ENCODE data around the gene WDR70. TPM values are rescaled to one million over a fixed set of nuclear protein-coding genes. Genes with fewer than 3 reads are reported as not detected.
"Not testable (repeated sequence)": the region's sequence is repeated elsewhere in the genome, so short reads cannot be mapped to it uniquely, and the experiment has no call there.

Gene WDR70
- total RNA-seq, 2 donors from 2014 or later, result 39.0 to 44.0 TPM

- Mint-ChIP-seq H3K4me3 (no peak overlapping the region), H3K4me1 (ENCODE audit: low read depth) (peaks cover 10% of the 10 kb centered on the region), H3K36me3 (ENCODE audit: insufficient read depth in 2 of 2) (peaks cover 0 to 2% of the 10 kb centered on the region in 2 donors), H3K27ac (no peak overlapping the region), H3K9me3 (peaks cover 0 to 2% of the 10 kb centered on the region in 2 donors), H3K27me3 (ENCODE audit: low read depth) (no peaks in the 10 kb centered on the region)
- ATAC-seq (replicated peaks in 1 of 2) (no peak), DNase-seq (no peak)
Observed at GRCh38 chr5:37570597-37570996, 191.5 kb downstream of the WDR70 start.

- H3K27ac Mint-ChIP-seq, result no peak overlapping the region
- peaks cover 0 to 2% of the 10 kb centered on the region in 2 donors for H3K36me3 Mint-ChIP-seq (ENCODE audit: insufficient read depth in 2 of 2)
- no peak overlapping the region for H3K4me3 Mint-ChIP-seq
- H3K9me3 Mint-ChIP-seq, result peaks cover 0 to 2% of the 10 kb centered on the region in 2 donors
- peaks cover 10% of the 10 kb centered on the region for H3K4me1 Mint-ChIP-seq (ENCODE audit: low read depth)
- DNase-seq, result no peak
- ATAC-seq (replicated peaks in 1 of 2), result no peak
- no peaks in the 10 kb centered on the region for H3K27me3 Mint-ChIP-seq (ENCODE audit: low read depth)
Observed at GRCh38 chr5:37571985-37572384, 192.9 kb downstream of the WDR70 start.

GRCh38 chr5:37575541-37576489 is 196.7 kb downstream of the WDR70 start:
- no peak overlapping the region for H3K27ac Mint-ChIP-seq
- H3K27me3 Mint-ChIP-seq (ENCODE audit: low read depth), result no peaks in the 10 kb centered on the region
- peaks cover 0 to 4% of the 10 kb centered on the region in 2 donors for H3K36me3 Mint-ChIP-seq (ENCODE audit: insufficient read depth in 2 of 2)
- no peak overlapping the region for H3K4me3 Mint-ChIP-seq
- H3K9me3 Mint-ChIP-seq, result no peaks in the 10 kb centered on the region
- no peak for ATAC-seq (replicated peaks in 1 of 2)
- no peak for DNase-seq
- H3K4me1 Mint-ChIP-seq (ENCODE audit: low read depth), result no peaks in the 10 kb centered on the region

GRCh38 chr5:37576552-37576951 is 197.4 kb downstream of the WDR70 start:
- H3K36me3 Mint-ChIP-seq (ENCODE audit: insufficient read depth in 2 of 2), result peaks cover 0 to 4% of the 10 kb centered on the region in 2 donors
- DNase-seq (no peak), ATAC-seq (replicated peaks in 1 of 2) (no peak)
- no peaks in the 10 kb centered on the region for H3K27me3 Mint-ChIP-seq (ENCODE audit: low read depth)
- H3K4me3 Mint-ChIP-seq, result no peak overlapping the region
- H3K4me1 Mint-ChIP-seq (ENCODE audit: low read depth), result no peaks in the 10 kb centered on the region
- H3K9me3 Mint-ChIP-seq, result no peaks in the 10 kb centered on the region
- H3K27ac Mint-ChIP-seq, result no peak overlapping the region

GRCh38 chr5:37578176-37578575 is 199.1 kb downstream of the WDR70 start:
- Mint-ChIP-seq H3K27me3 (ENCODE audit: low read depth) (no peaks in the 10 kb centered on the region), H3K36me3 (ENCODE audit: insufficient read depth in 2 of 2) (peaks cover 0 to 2% of the 10 kb centered on the region in 2 donors), H3K27ac (no peak overlapping the region), H3K9me3 (no peaks in the 10 kb centered on the region), H3K4me1 (ENCODE audit: low read depth) (no peaks in the 10 kb centered on the region), H3K4me3 (no peak overlapping the region)
- no peak for ATAC-seq (replicated peaks in 1 of 2)
- DNase-seq, result no peak

- Mint-ChIP-seq H3K36me3 (ENCODE audit: insufficient read depth in 2 of 2) (peaks cover 0 to 2% of the 10 kb centered on the region in 2 donors), H3K9me3 (no peaks in the 10 kb centered on the region), H3K27me3 (ENCODE audit: low read depth) (no peaks in the 10 kb centered on the region), H3K4me3 (no peak overlapping the region), H3K27ac (no peak overlapping the region), H3K4me1 (ENCODE audit: low read depth) (no peaks in the 10 kb centered on the region)
- ATAC-seq (replicated peaks in 1 of 2), result no peak
- DNase-seq, result no peak
Observed at GRCh38 chr5:37580106-37580505, 201.0 kb downstream of the WDR70 start.

GRCh38 chr5:37582202-37582601 is 203.1 kb downstream of the WDR70 start:
- H3K4me3 Mint-ChIP-seq, result no peak overlapping the region
- H3K27ac Mint-ChIP-seq, result no peak overlapping the region
- peaks cover 0 to 2% of the 10 kb centered on the region in 2 donors for H3K36me3 Mint-ChIP-seq (ENCODE audit: insufficient read depth in 2 of 2)

GRCh38 chr5:37593292-37593691 is 214.2 kb downstream of the WDR70 start:
- H3K27ac Mint-ChIP-seq; H3K4me1 Mint-ChIP-seq (ENCODE audit: low read depth): not testable (repeated sequence)

More at GRCh38 chr5:37582202-37582601, 203.1 kb downstream of the WDR70 start:
- Mint-ChIP-seq H3K9me3 (no peaks in the 10 kb centered on the region), H3K27me3 (ENCODE audit: low read depth) (no peaks in the 10 kb centered on the region), H3K4me1 (ENCODE audit: low read depth) (no peaks in the 10 kb centered on the region)
- DNase-seq (no peak), ATAC-seq (replicated peaks in 1 of 2) (no peak)

GRCh38 chr5:37594864-37595263 is 215.7 kb downstream of the WDR70 start:
- H3K4me1 Mint-ChIP-seq (ENCODE audit: low read depth); H3K9me3 Mint-ChIP-seq; ATAC-seq (replicated peaks in 1 of 2); H3K4me3 Mint-ChIP-seq; H3K27me3 Mint-ChIP-seq (ENCODE audit: low read depth); DNase-seq; H3K27ac Mint-ChIP-seq: not testable (repeated sequence)
- H3K36me3 Mint-ChIP-seq (ENCODE audit: insufficient read depth in 2 of 2), result peaks cover 16 to 24% of the 10 kb centered on the region in 2 donors

More at GRCh38 chr5:37593292-37593691, 214.2 kb downstream of the WDR70 start:
- DNase-seq; H3K27me3 Mint-ChIP-seq (ENCODE audit: low read depth); ATAC-seq (replicated peaks in 1 of 2); H3K4me3 Mint-ChIP-seq; H3K9me3 Mint-ChIP-seq: not testable (repeated sequence)
- H3K36me3 Mint-ChIP-seq (ENCODE audit: insufficient read depth in 2 of 2), result peaks cover 10 to 14% of the 10 kb centered on the region in 2 donors

GRCh38 chr5:37598733-37599132 is 219.6 kb downstream of the WDR70 start:
- Mint-ChIP-seq H3K27ac (no peak overlapping the region), H3K27me3 (ENCODE audit: low read depth) (no peaks in the 10 kb centered on the region), H3K4me3 (no peak overlapping the region), H3K36me3 (ENCODE audit: insufficient read depth in 2 of 2) (peaks cover 14 to 25% of the 10 kb centered on the region in 2 donors), H3K4me1 (ENCODE audit: low read depth) (no peaks in the 10 kb centered on the region), H3K9me3 (peaks cover 2% of the 10 kb centered on the region in 2 donors)
- DNase-seq, result no peak
- no peak for ATAC-seq (replicated peaks in 1 of 2)

GRCh38 chr5:37601163-37601562 is 222.0 kb downstream of the WDR70 start:
- Mint-ChIP-seq H3K27ac (no peak overlapping the region), H3K36me3 (ENCODE audit: insufficient read depth in 2 of 2) (peaks cover 13 to 22% of the 10 kb centered on the region in 2 donors), H3K27me3 (ENCODE audit: low read depth) (no peaks in the 10 kb centered on the region), H3K4me3 (no peak overlapping the region), H3K4me1 (ENCODE audit: low read depth) (no peaks in the 10 kb centered on the region), H3K9me3 (peaks cover 2% of the 10 kb centered on the region in 2 donors)
- ATAC-seq (replicated peaks in 1 of 2) (no peak), DNase-seq (no peak)

- no peak overlapping the region for H3K4me3 Mint-ChIP-seq
- H3K4me1 Mint-ChIP-seq (ENCODE audit: low read depth), result no peaks in the 10 kb centered on the region
- no peaks in the 10 kb centered on the region for H3K27me3 Mint-ChIP-seq (ENCODE audit: low read depth)
- ATAC-seq (replicated peaks in 1 of 2), result no peak
- H3K27ac Mint-ChIP-seq, result no peak overlapping the region
- peaks cover 2% of the 10 kb centered on the region in 2 donors for H3K9me3 Mint-ChIP-seq
- DNase-seq, result no peak
- peaks cover 13 to 22% of the 10 kb centered on the region in 2 donors for H3K36me3 Mint-ChIP-seq (ENCODE audit: insufficient read depth in 2 of 2)
Observed at GRCh38 chr5:37603072-37603471, 224.0 kb downstream of the WDR70 start.

- DNase-seq (no peak), ATAC-seq (replicated peaks in 1 of 2) (no peak)
- no peak overlapping the region for H3K27ac Mint-ChIP-seq
- peaks cover 2% of the 10 kb centered on the region in 2 donors for H3K9me3 Mint-ChIP-seq
- no peaks in the 10 kb centered on the region for H3K27me3 Mint-ChIP-seq (ENCODE audit: low read depth)
- H3K36me3 Mint-ChIP-seq (ENCODE audit: insufficient read depth in 2 of 2), result peaks cover 7 to 21% of the 10 kb centered on the region in 2 donors
- no peak overlapping the region for H3K4me3 Mint-ChIP-seq
- no peaks in the 10 kb centered on the region for H3K4me1 Mint-ChIP-seq (ENCODE audit: low read depth)
Observed at GRCh38 chr5:37604290-37604689, 225.2 kb downstream of the WDR70 start.
